IPS-15b (cell line): ENCODE data around the gene GSTM4.

Experiments
- H3K27me3 ChIP-seq: one replicate; pipeline ENCODE4 v1.6.1; 2013; ENCODE audit warnings: low read length; ENCODE audit not compliant: control insufficient read depth, insufficient read depth
- H3K36me3 ChIP-seq: one replicate; pipeline ENCODE4 v1.6.1; 2013; ENCODE audit warnings: low read length; ENCODE audit not compliant: control insufficient read depth, insufficient read depth
- H3K4me1 ChIP-seq: one replicate; pipeline ENCODE4 v1.6.1; 2013; ENCODE audit warnings: mild to moderate bottlenecking, low read length; ENCODE audit not compliant: control insufficient read depth, insufficient read depth
- H3K4me3 ChIP-seq: one replicate; pipeline ENCODE4 v1.5.1; 2013; ENCODE audit warnings: low read depth, low read length
- H3K9ac ChIP-seq: one replicate; pipeline ENCODE4 v1.6.1; 2013; ENCODE audit warnings: low read depth, mild to moderate bottlenecking, low read length
- H3K9me3 ChIP-seq: one replicate; pipeline ENCODE4 v1.6.1; 2013; ENCODE audit warnings: mild to moderate bottlenecking, low read length; ENCODE audit not compliant: control insufficient read depth, insufficient read depth

GSTM4 gene

GRCh38 chr1:109620401-109620791 is 35.5 kb upstream of the GSTM4 start:
- H3K4me1 ChIP-seq = peaks cover 25% of the 10 kb centered on the region
- no peaks in the 10 kb centered on the region for H3K27me3 ChIP-seq
- peak overlapping the region; percentile 83 for H3K4me3 ChIP-seq
- peak overlapping the region; percentile 9 for H3K9ac ChIP-seq
- H3K9me3 ChIP-seq = no peaks in the 10 kb centered on the region
- H3K36me3 ChIP-seq = no peaks in the 10 kb centered on the region

GRCh38 chr1:109620841-109621286 is 35.0 kb upstream of the GSTM4 start:
- Histone ChIP-seq H3K9ac (no peak overlapping the region), H3K36me3 (no peaks in the 10 kb centered on the region), H3K27me3 (no peaks in the 10 kb centered on the region), H3K9me3 (no peaks in the 10 kb centered on the region), H3K4me1 (peaks cover 25% of the 10 kb centered on the region), H3K4me3 (peak overlapping the region; percentile 83)

GRCh38 chr1:109621379-109622136 is 34.3 kb upstream of the GSTM4 start:
- Histone ChIP-seq H3K4me3 (peak overlapping the region; percentile 83), H3K9ac (no peak overlapping the region), H3K27me3 (no peaks in the 10 kb centered on the region), H3K9me3 (no peaks in the 10 kb centered on the region), H3K4me1 (peaks cover 25% of the 10 kb centered on the region), H3K36me3 (peaks cover 1% of the 10 kb centered on the region)

- Histone ChIP-seq H3K36me3 (peaks cover 9% of the 10 kb centered on the region), H3K9ac (no peak overlapping the region), H3K9me3 (no peaks in the 10 kb centered on the region), H3K27me3 (no peaks in the 10 kb centered on the region), H3K4me3 (no peak overlapping the region), H3K4me1 (peaks cover 20% of the 10 kb centered on the region)
Observed at GRCh38 chr1:109622137-109622892, 33.6 kb upstream of the GSTM4 start.

GRCh38 chr1:109622895-109623294 is 33.0 kb upstream of the GSTM4 start:
- Histone ChIP-seq H3K9ac (no peak overlapping the region), H3K4me3 (no peak overlapping the region)

GRCh38 chr1:109623601-109624161 is 32.2 kb upstream of the GSTM4 start:
- Histone ChIP-seq H3K4me1 (peaks cover 13% of the 10 kb centered on the region), H3K4me3 (no peak overlapping the region), H3K27me3 (no peaks in the 10 kb centered on the region), H3K9me3 (no peaks in the 10 kb centered on the region), H3K9ac (no peak overlapping the region), H3K36me3 (peaks cover 22% of the 10 kb centered on the region)

More at GRCh38 chr1:109622895-109623294, 33.0 kb upstream of the GSTM4 start:
- H3K36me3 ChIP-seq = peaks cover 15% of the 10 kb centered on the region
- H3K27me3 ChIP-seq = no peaks in the 10 kb centered on the region
- H3K4me1 ChIP-seq = peaks cover 16% of the 10 kb centered on the region
- H3K9me3 ChIP-seq = no peaks in the 10 kb centered on the region

- Histone ChIP-seq H3K27me3 (no peaks in the 10 kb centered on the region), H3K4me3 (no peak overlapping the region), H3K9ac (no peak overlapping the region), H3K4me1 (peaks cover 6% of the 10 kb centered on the region), H3K36me3 (peaks cover 29% of the 10 kb centered on the region), H3K9me3 (no peaks in the 10 kb centered on the region)
Observed at GRCh38 chr1:109624201-109625010, 31.5 kb upstream of the GSTM4 start.

GRCh38 chr1:109625176-109625575 is 30.7 kb upstream of the GSTM4 start:
- Histone ChIP-seq H3K9me3 (no peaks in the 10 kb centered on the region), H3K9ac (no peak overlapping the region), H3K4me1 (peaks cover 5% of the 10 kb centered on the region), H3K4me3 (no peak overlapping the region), H3K27me3 (no peaks in the 10 kb centered on the region), H3K36me3 (peaks cover 37% of the 10 kb centered on the region)

GRCh38 chr1:109625601-109626560 is 30.0 kb upstream of the GSTM4 start:
- no peak overlapping the region for H3K4me3 ChIP-seq
- H3K27me3 ChIP-seq = no peaks in the 10 kb centered on the region
- peaks cover 5% of the 10 kb centered on the region for H3K4me1 ChIP-seq
- no peak overlapping the region for H3K9ac ChIP-seq
- no peaks in the 10 kb centered on the region for H3K9me3 ChIP-seq
- H3K36me3 ChIP-seq = peaks cover 41% of the 10 kb centered on the region

GRCh38 chr1:109626682-109627408 is 29.1 kb upstream of the GSTM4 start:
- no peak overlapping the region for H3K4me3 ChIP-seq
- no peaks in the 10 kb centered on the region for H3K4me1 ChIP-seq
- no peaks in the 10 kb centered on the region for H3K9me3 ChIP-seq
- H3K36me3 ChIP-seq = peaks cover 50% of the 10 kb centered on the region
- no peak overlapping the region for H3K9ac ChIP-seq
- no peaks in the 10 kb centered on the region for H3K27me3 ChIP-seq
